GM21515 (cell line): Measurements from ENCODE around the gene MAPK13.
A peak's percentile ranks its signal among the peaks of the same experiment; 100 is the strongest.
"Not testable (repeated sequence)": the region's sequence is repeated elsewhere in the genome, so short reads cannot be mapped to it uniquely, and the experiment has no call there.

ENCODE experiments used
- ATAC-seq: cut with Tn5 transposase; IDR thresholded peaks from one replicate; pipeline ENCODE4 v1.9.1; 2021; ENCODE audit not compliant: unreplicated experiment

MAPK13 gene

GRCh38 chr6:36129941-36130666 is at the start of gene MAPK13:
TSS of gene MAPK13 (plus strand) at chr6:36130513. CDS start at chr6:36130583, 70 bp downstream.
- no peak for ATAC-seq

- ATAC-seq = no peak
These were observed 48.0 kb upstream of the MAPK13 start for GRCh38 chr6:36082318-36082717.

DNA sequence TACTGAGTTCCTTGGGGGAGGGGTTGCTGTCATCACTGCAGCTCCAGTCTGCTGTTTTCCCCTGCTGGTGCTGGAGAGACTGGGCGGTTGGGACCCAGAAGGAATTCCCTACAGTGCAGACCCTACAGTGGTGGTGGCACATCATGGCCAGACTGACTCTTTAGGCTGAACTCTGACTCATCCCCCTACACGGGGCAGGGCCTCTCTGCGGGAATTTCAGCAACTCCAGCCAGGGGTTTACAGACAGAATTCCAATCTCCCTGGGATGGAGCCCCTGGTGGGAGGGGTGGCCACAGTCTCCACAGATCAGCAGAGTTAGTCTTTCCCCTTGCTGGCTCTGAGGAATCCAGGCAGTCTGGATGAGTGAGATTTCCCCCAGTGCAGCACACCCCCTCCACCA is 46.9 kb upstream of the MAPK13 start:
- no peak for ATAC-seq

DNA sequence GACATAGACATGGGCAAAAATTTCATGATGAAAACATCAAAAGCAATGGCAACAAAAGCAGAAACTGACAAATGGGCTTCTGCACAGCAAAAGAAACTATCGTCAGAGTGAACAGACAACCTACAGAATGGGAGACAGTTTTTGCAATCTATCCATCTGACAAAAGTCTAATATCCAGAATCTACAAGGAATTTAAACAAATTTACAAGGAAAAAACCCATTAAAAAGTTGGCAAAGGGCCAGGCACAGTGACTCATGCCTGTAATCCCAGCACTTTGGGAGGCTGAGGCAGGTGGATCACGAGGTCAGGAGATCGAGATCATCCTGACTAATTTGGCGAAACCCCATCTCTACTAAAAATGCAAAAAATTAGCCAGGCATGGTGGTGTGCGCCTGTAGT is 42.1 kb upstream of the MAPK13 start:
- not testable (repeated sequence) for ATAC-seq

- no peak for ATAC-seq
These were observed 41.3 kb upstream of the MAPK13 start for GRCh38 chr6:36089048-36089447.

GRCh38 chr6:36094238-36094637 is 36.1 kb upstream of the MAPK13 start:
- ATAC-seq = no peak

DNA sequence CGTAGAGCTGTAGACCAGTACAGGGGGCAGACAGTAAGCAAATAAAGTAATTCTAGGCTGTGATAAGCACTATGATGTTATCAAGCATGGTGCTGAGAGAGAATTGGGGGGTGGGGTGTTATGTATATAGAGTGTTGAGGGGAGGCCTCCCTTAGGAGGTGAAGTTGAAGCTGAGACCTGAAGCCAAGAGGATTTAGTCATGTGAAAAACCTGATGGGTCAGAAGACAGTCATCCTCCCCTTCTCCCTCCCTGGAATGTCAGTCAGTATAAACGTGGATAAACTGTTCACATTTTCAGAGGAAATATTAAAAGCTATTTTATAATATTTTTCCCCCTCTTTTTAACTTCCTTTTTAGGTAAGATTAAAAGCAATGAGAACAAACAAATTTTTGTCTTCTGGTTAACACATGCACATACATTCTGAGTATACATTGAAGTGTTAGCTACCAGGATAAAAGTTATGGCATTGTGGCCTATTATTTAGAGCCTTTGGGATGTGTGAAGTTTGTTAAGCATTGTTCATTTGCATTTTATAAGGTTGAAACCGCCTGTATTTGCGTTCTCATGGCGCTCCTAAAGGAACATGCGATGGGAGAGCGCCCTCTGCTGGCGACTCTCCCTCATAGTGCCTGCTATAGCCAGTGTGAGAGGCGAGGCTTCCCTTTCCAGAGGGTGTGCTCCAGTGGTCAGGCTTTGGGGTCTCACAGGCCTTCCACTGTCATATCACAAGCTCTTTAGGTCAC is 35.4 kb upstream of the MAPK13 start:
- ATAC-seq = peak; percentile 70

- no peak for ATAC-seq
These were observed 34.6 kb upstream of the MAPK13 start for GRCh38 chr6:36095497-36096391.

- ATAC-seq = no peak
These were observed 31.9 kb upstream of the MAPK13 start for GRCh38 chr6:36098253-36098919.

DNA sequence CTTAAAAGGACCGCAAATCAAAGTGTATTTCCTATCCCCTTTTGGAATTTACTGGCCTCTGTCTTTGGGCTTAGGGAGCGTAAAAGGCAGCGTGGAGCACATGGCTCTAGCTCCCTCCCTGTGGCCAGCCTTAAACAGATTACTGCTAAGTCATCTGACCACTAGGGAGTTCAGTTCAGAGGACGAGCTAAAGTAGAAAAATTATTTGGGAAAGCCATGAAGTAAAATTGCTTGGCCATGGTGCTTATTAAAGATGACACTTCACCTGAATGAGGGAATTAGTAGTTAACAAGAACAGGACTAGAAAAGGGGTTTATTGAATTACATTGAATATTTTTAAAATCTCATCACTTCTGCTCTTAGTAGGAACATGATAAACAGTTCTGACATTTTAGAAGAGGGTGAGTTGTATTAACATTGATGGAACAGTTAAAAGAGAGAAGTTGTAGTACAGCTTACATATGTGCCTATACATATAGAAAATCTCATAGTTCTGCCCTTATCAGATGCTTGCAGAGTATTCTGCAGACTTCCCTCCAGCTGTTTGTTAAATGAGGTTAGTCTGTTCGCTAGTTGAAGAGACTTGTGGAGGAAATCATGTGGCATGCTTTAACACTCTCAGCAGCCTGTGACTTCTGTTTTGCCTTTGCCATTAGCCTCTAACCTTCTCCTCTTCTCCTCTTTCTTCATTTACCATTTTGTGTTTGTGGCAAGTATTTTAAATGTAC is 31.2 kb upstream of the MAPK13 start:
- no peak for ATAC-seq

- ATAC-seq = no peak
These were observed 30.3 kb upstream of the MAPK13 start for GRCh38 chr6:36099869-36100483.

- ATAC-seq = no peak
These were observed 28.6 kb upstream of the MAPK13 start for GRCh38 chr6:36101691-36102090.

DNA sequence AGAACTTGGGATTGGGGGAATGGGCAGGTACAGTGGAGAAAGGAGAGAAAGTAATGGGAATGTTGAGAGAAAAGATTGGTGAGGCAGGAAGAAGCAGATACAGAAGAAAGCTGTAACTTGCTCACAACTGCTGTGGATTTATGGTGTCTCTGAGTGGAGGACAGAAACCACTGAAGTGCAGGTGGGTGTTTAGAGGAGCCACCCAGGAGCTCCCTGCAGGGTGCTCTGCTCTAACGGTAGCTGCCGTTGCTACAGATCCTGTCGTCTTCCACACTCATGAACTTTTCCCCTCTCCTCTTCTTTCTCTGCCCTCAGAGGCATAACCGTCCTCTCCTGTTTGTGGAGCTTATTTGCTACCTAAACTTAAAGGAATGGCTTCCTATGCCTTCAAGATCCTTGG is 27.5 kb upstream of the MAPK13 start:
- ATAC-seq = no peak

- ATAC-seq = no peak
These were observed 25.5 kb upstream of the MAPK13 start for GRCh38 chr6:36104836-36105235.

DNA sequence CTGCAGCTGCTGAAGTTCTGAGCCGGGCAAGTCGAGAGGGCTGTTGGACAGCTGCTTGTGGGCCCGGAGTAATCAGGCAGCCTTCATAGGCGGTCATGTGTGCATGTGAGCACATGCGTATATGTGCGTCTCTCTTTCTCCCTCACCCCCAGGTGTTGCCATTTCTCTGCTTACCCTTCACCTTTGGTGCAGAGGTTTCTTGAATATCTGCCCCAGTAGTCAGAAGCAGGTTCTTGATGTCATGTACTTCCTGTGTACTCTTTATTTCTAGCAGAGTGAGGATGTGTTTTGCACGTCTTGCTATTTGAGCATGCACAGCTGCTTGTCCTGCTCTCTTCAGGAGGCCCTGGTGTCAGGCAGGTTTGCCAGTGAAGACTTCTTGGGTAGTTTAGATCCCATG is 21.2 kb upstream of the MAPK13 start:
- no peak for ATAC-seq

DNA sequence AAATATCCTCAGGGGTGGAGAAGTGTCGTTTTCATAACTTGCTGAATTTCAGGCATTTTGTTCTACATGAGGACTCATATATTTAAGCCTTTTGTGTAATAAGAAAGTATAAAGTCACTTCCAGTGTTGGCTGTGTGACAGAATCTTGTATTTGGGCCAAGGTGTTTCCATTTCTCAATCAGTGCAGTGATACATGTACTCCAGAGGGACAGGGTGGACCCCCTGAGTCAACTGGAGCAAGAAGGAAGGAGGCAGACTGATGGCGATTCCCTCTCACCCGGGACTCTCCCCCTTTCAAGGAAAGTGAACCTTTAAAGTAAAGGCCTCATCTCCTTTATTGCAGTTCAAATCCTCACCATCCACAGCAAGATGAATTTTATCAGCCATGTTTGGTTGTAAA is 20.3 kb upstream of the MAPK13 start:
- ATAC-seq = no peak

- no peak for ATAC-seq
These were observed 19.4 kb upstream of the MAPK13 start for GRCh38 chr6:36110863-36111262.

- ATAC-seq = no peak
These were observed 18.8 kb upstream of the MAPK13 start for GRCh38 chr6:36111526-36111925.

- ATAC-seq = no peak
These were observed 17.3 kb upstream of the MAPK13 start for GRCh38 chr6:36113049-36113448.

- ATAC-seq = no peak
These were observed 16.6 kb upstream of the MAPK13 start for GRCh38 chr6:36113703-36114102.
